B cell (primary cell): ENCODE results near the gene TRIM22.

ENCODE experiments used
- EZH2 ChIP-seq: IDR thresholded peaks from 2 replicates; pipeline ENCODE4 v1.6.1; 2012; ENCODE audit warnings: borderline replicate concordance, low read depth, mild to moderate bottlenecking, moderate library complexity, low read length; ENCODE audit not compliant: insufficient read depth, poor library complexity, severe bottlenecking
- TF ChIP-seq, protein P1 (sequence below): fragments of 200-600 bp; IDR thresholded peaks from one replicate; pipeline ENCODE4 v1.8.0; 2022; ENCODE audit warnings: antibody characterized with exemption, mild to moderate bottlenecking

DNA sequence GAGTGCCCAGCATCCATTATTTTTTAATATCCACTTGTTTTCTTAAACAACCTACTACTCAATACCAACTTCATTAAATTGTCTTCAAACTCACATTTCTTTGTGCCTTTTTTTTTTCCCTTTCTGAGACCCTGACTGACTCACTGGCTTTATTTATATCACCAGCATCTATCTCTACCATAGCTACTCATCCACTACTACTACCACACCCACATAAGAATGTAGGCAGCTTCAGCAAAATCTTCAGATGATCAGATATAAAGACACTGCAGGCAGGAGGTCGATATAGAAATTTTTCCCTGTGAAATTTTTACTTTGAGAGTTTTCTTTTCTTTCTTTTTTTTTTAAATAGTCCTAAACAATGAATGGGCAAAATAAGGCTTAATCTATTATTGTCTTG, 48.8 kb downstream of the TRIM22 start:
- TF ChIP-seq EZH2, result no peak
- TF ChIP-seq, protein P1, sequence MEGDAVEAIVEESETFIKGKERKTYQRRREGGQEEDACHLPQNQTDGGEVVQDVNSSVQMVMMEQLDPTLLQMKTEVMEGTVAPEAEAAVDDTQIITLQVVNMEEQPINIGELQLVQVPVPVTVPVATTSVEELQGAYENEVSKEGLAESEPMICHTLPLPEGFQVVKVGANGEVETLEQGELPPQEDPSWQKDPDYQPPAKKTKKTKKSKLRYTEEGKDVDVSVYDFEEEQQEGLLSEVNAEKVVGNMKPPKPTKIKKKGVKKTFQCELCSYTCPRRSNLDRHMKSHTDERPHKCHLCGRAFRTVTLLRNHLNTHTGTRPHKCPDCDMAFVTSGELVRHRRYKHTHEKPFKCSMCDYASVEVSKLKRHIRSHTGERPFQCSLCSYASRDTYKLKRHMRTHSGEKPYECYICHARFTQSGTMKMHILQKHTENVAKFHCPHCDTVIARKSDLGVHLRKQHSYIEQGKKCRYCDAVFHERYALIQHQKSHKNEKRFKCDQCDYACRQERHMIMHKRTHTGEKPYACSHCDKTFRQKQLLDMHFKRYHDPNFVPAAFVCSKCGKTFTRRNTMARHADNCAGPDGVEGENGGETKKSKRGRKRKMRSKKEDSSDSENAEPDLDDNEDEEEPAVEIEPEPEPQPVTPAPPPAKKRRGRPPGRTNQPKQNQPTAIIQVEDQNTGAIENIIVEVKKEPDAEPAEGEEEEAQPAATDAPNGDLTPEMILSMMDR, result no peak
